Mesenchymal stem cell (in vitro differentiated cells and primary cell): ENCODE measurements around the gene PID1.
A peak's percentile ranks its signal among the peaks of the same experiment; 100 is the strongest.

Experiments
- DNase-seq: peaks from one replicate; pipeline ENCODE4 v3.0.0-alpha.2; 2013
- H2AFZ ChIP-seq: one replicate; pipeline ENCODE4 v1.6.1; 2013; ENCODE audit warnings: low read depth, mild to moderate bottlenecking, control low read depth, inconsistent platforms, low read length, moderate library complexity
- H2AK5ac ChIP-seq: 2 replicates; pipeline ENCODE4 v1.6.1; 2013; ENCODE audit warnings: low read length, moderate library complexity, mild to moderate bottlenecking, inconsistent platforms; ENCODE audit not compliant: severe bottlenecking
- H2BK120ac ChIP-seq: one replicate; pipeline ENCODE4 v1.6.1; 2013; ENCODE audit warnings: low read depth, mild to moderate bottlenecking, inconsistent platforms, low read length, moderate library complexity
- H2BK12ac ChIP-seq, 2 experiments: one replicate each; pipeline ENCODE4 v1.6.1; 2013; ENCODE audit warnings: inconsistent platforms in 2 of 2, low read length in 2 of 2, mild to moderate bottlenecking in 2 of 2, moderate library complexity in 2 of 2, control low read depth in 1 of 2
- H2BK15ac ChIP-seq: one replicate; pipeline ENCODE4 v1.6.1; 2013; ENCODE audit warnings: mild to moderate bottlenecking, low read depth, inconsistent platforms; ENCODE audit not compliant: poor library complexity, severe bottlenecking
- H2BK5ac ChIP-seq: 2 replicates; pipeline ENCODE4 v1.6.1; 2013; ENCODE audit warnings: low read depth, mild to moderate bottlenecking, low read length, control low read depth, inconsistent platforms; ENCODE audit not compliant: poor library complexity, severe bottlenecking
- H3K14ac ChIP-seq, 2 experiments: one replicate each; pipeline ENCODE4 v1.6.1; 2013; ENCODE audit warnings: inconsistent platforms in 2 of 2, low read length in 2 of 2, control low read depth in 1 of 2, mild to moderate bottlenecking in 1 of 2, moderate library complexity in 1 of 2
- H3K18ac ChIP-seq, 2 experiments: one replicate each; pipeline ENCODE4 v1.6.1; 2013; ENCODE audit warnings: inconsistent platforms in 2 of 2, low read length in 2 of 2, control low read depth in 1 of 2, low read depth in 1 of 2, mild to moderate bottlenecking in 1 of 2
- H3K23ac ChIP-seq, 2 experiments: one replicate each; pipeline ENCODE4 v1.6.1; 2013; ENCODE audit warnings: inconsistent platforms in 2 of 2, low read length in 2 of 2, mild to moderate bottlenecking in 2 of 2, moderate library complexity in 2 of 2, control low read depth in 1 of 2
- H3K27ac ChIP-seq: 2 replicates; pipeline ENCODE4 v1.5.1; 2013; ENCODE audit warnings: mild to moderate bottlenecking, moderate library complexity, low read length, control low read depth, inconsistent platforms; ENCODE audit not compliant: poor library complexity, severe bottlenecking
- H3K27me3 ChIP-seq, 2 experiments: 2 replicates each; pipeline versions ENCODE4 v1.6.1 to v1.7.0; 2013; ENCODE audit warnings: low read length in 2 of 2, mild to moderate bottlenecking in 2 of 2, moderate library complexity in 2 of 2, control low read depth in 1 of 2, inconsistent platforms in 1 of 2; ENCODE audit not compliant: control insufficient read depth in 1 of 2, insufficient read depth in 1 of 2
- H3K36me3 ChIP-seq, 2 experiments: 2 replicates each; pipeline versions ENCODE4 v1.6.1 to v1.7.0; 2013; ENCODE audit warnings: low read length in 2 of 2, control low read depth in 1 of 2, inconsistent platforms in 1 of 2, low read depth in 1 of 2, mild to moderate bottlenecking in 1 of 2; ENCODE audit not compliant: insufficient read depth in 2 of 2, control insufficient read depth in 1 of 2
- H3K4ac ChIP-seq, 2 experiments: one replicate each; pipeline ENCODE4 v1.6.1; 2013; ENCODE audit warnings: inconsistent platforms in 2 of 2, low read length in 2 of 2, mild to moderate bottlenecking in 2 of 2, moderate library complexity in 2 of 2, control low read depth in 1 of 2, low read depth in 1 of 2
- H3K4me1 ChIP-seq: 2 replicates; pipeline ENCODE4 v1.6.1; 2013; ENCODE audit warnings: low read depth, low read length, control low read depth; ENCODE audit not compliant: control insufficient read depth, insufficient read depth
- H3K4me2 ChIP-seq: 2 replicates; pipeline ENCODE4 v1.6.1; 2013; ENCODE audit warnings: low read length, mild to moderate bottlenecking, inconsistent platforms; ENCODE audit not compliant: poor library complexity, severe bottlenecking
- H3K4me3 ChIP-seq, 2 experiments: 2 replicates each; pipeline versions ENCODE4 v1.5.1 to v1.7.0; 2013; ENCODE audit warnings: low read length in 2 of 2, mild to moderate bottlenecking in 2 of 2, control low read depth in 1 of 2, low read depth in 1 of 2; ENCODE audit not compliant: insufficient read depth in 1 of 2
- H3K79me1 ChIP-seq: replicated peaks from 2 replicates; pipeline ENCODE4 v1.6.1; 2013; ENCODE audit warnings: mild to moderate bottlenecking, control low read depth, low read length, inconsistent platforms; ENCODE audit not compliant: poor library complexity, severe bottlenecking
- H3K9ac ChIP-seq: 2 replicates; pipeline ENCODE4 v1.7.0; 2013; ENCODE audit warnings: mild to moderate bottlenecking, low read length, moderate library complexity
- H3K9me3 ChIP-seq: 2 replicates; pipeline ENCODE4 v1.7.0; 2013; ENCODE audit warnings: mild to moderate bottlenecking, low read length; ENCODE audit not compliant: control insufficient read depth
- H4K8ac ChIP-seq: one replicate; pipeline ENCODE4 v1.6.1; 2013; ENCODE audit warnings: inconsistent platforms, mild to moderate bottlenecking, low read length, moderate library complexity
- H4K91ac ChIP-seq: one replicate; pipeline ENCODE4 v1.6.1; 2013; ENCODE audit warnings: mild to moderate bottlenecking, low read length, inconsistent platforms
- WGBS: methylation state at CpG from one replicate; pipeline ENCODE4 v1.1.7; 2013; ENCODE audit warnings: mixed read lengths; 5-methylcytosine and 5-hydroxymethylcytosine counted together

Gene PID1

DNA sequence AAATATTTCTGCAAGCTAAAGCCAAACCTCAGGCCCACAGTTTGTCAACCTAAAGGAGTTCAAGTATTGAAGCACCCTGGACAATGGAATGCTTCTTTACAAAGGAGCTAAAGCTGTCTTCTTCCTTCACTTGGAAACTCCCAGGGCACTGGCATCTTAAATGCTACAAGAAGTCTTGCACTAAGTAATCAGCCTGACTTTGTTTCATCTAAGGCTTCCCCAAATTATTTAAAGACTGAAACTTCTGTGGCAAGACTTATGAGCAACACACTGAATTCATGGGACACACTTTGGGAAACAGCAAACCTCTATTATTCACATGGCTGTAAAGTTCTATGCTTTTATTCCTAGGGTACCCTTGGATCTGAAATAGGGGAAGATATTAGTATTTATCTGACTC is 14.7 kb downstream of the PID1 start:
- no peak overlapping the region for H3K23ac ChIP-seq
- H2BK12ac ChIP-seq, result no peak overlapping the region
- H3K79me1 ChIP-seq, result no peaks in the 10 kb centered on the region
- no peak overlapping the region for H4K91ac ChIP-seq
- H4K8ac ChIP-seq, result no peak overlapping the region
- no peak overlapping the region for H3K4me3 ChIP-seq
- peaks cover 7% of the 10 kb centered on the region for H3K9me3 ChIP-seq
- H3K4me1 ChIP-seq, result no peaks in the 10 kb centered on the region
- no peak overlapping the region for H3K27ac ChIP-seq
- H2BK5ac ChIP-seq, result no peak overlapping the region
- H3K4me2 ChIP-seq, result no peak overlapping the region
- no peak overlapping the region for H3K9ac ChIP-seq
- H2BK120ac ChIP-seq, result no peak overlapping the region
- no peak for DNase-seq
- no peak overlapping the region for H2AFZ ChIP-seq
- H3K27me3 ChIP-seq, result no peaks in the 10 kb centered on the region
- H2BK15ac ChIP-seq, result no peak overlapping the region
- H2AK5ac ChIP-seq, result no peak overlapping the region
- H3K14ac ChIP-seq, result no peak overlapping the region
- H3K4ac ChIP-seq, result no peak overlapping the region
- H3K36me3 ChIP-seq, result peaks cover 0 to 9% of the 10 kb centered on the region in 2 experiments
- H3K18ac ChIP-seq, result no peak overlapping the region

DNA sequence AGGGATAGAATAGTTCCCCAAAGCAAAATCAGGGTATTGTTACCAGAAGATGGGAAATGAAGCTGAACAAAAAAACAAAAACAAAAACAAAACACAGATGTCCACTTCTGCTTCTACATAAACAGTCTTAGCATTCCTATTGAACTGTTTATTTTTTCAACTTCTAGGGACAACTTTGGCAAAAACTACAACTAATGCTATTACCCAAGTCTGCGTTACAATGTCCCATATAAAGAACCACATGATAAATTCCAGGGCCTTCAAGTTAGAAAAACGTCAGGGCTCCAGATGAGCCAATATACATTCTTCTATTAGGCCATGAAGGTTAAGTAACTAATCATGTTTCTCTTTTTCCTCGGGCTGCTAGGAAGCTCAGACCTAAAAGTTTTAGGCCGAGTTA is 16.9 kb downstream of the PID1 start:
- Histone ChIP-seq H2BK15ac (no peak overlapping the region), H3K36me3 (peaks cover 0 to 4% of the 10 kb centered on the region in 2 experiments), H2AFZ (no peak overlapping the region), H3K4me1 (no peaks in the 10 kb centered on the region), H2BK12ac (no peak overlapping the region), H3K9ac (no peak overlapping the region), H2AK5ac (no peak overlapping the region), H3K4me2 (no peak overlapping the region), H3K27me3 (no peaks in the 10 kb centered on the region), H3K27ac (no peak overlapping the region), H4K8ac (no peak overlapping the region), H3K9me3 (no peaks in the 10 kb centered on the region), H4K91ac (no peak overlapping the region), H2BK120ac (no peak overlapping the region), H3K14ac (no peak overlapping the region), H3K18ac (no peak overlapping the region), H3K4me3 (no peak overlapping the region), H2BK5ac (no peak overlapping the region), H3K23ac (no peak overlapping the region), H3K4ac (no peak overlapping the region), H3K79me1 (no peaks in the 10 kb centered on the region)
- WGBS, result 79% methylated on average over 1 of the region's 4 CpGs
- peak; percentile 32 for DNase-seq

GRCh38 chr2:229252996-229253395 is 18.1 kb downstream of the PID1 start:
- Histone ChIP-seq H2BK120ac (no peak overlapping the region), H3K27ac (no peak overlapping the region), H2AFZ (no peak overlapping the region), H4K91ac (no peak overlapping the region), H3K4me3 (no peak overlapping the region), H3K36me3 (peaks cover 0 to 4% of the 10 kb centered on the region in 2 experiments), H3K27me3 (no peaks in the 10 kb centered on the region), H3K18ac (no peak overlapping the region), H4K8ac (no peak overlapping the region), H3K4me1 (no peaks in the 10 kb centered on the region), H3K4me2 (no peak overlapping the region), H2AK5ac (no peak overlapping the region), H3K4ac (no peak overlapping the region), H3K9me3 (no peaks in the 10 kb centered on the region), H2BK15ac (no peak overlapping the region), H3K23ac (no peak overlapping the region), H3K9ac (no peak overlapping the region), H2BK5ac (no peak overlapping the region), H2BK12ac (no peak overlapping the region), H3K14ac (no peak overlapping the region), H3K79me1 (no peaks in the 10 kb centered on the region)
- DNase-seq, result no peak

DNA sequence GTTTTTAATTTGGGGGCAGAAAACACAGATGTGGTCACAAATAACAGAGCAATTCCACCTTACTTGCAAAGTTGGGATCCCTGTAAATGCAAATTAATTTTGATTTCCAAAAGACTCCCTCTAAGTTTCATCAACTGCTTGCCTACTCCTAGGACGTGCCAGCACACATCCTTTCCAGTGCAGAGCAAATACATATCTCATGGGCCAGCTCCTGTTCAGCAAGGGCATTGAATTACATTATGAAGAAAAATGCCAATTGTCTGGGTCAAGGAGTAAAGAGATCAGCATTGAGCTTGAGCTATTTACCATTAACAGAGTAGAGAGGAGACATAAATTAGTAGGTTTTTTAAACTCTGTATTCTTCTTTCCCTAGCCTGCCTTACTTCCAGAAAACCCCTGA is 18.8 kb downstream of the PID1 start:
- H3K9me3 ChIP-seq, result no peaks in the 10 kb centered on the region
- no peak overlapping the region for H2AK5ac ChIP-seq
- H3K4me2 ChIP-seq, result no peak overlapping the region
- no peak overlapping the region for H2BK15ac ChIP-seq
- no peak overlapping the region for H2BK5ac ChIP-seq
- H3K27ac ChIP-seq, result no peak overlapping the region
- H4K8ac ChIP-seq, result no peak overlapping the region
- no peak overlapping the region for H4K91ac ChIP-seq
- H3K4ac ChIP-seq, result no peak overlapping the region
- WGBS, result no CpG with 5 or more reads among the region's 1 CpG
- H2BK120ac ChIP-seq, result no peak overlapping the region
- no peaks in the 10 kb centered on the region for H3K4me1 ChIP-seq
- H3K4me3 ChIP-seq, result no peak overlapping the region
- no peak for DNase-seq
- no peak overlapping the region for H3K23ac ChIP-seq
- H2AFZ ChIP-seq, result no peak overlapping the region
- H3K36me3 ChIP-seq, result peaks cover 0 to 4% of the 10 kb centered on the region in 2 experiments
- H3K79me1 ChIP-seq, result no peaks in the 10 kb centered on the region
- H3K27me3 ChIP-seq, result no peaks in the 10 kb centered on the region
- H3K18ac ChIP-seq, result no peak overlapping the region
- no peak overlapping the region for H3K9ac ChIP-seq
- no peak overlapping the region for H2BK12ac ChIP-seq
- H3K14ac ChIP-seq, result no peak overlapping the region
